H9 (cell line): Measurements from ENCODE around the gene CYP27B1. TPM values are rescaled to one million over a fixed set of nuclear protein-coding genes. Genes with fewer than 3 reads are reported as not detected.

Experiments used
- DNase-seq: peaks from one replicate; pipeline ENCODE4 v3.0.0-alpha.2; 2017
- H2AFZ ChIP-seq: one replicate; pipeline ENCODE4 v1.6.1; 2013; ENCODE audit warnings: mild to moderate bottlenecking, low read length, control low read depth, moderate library complexity
- H2AK5ac ChIP-seq: 2 replicates; pipeline ENCODE4 v1.6.1; 2013; ENCODE audit warnings: low read length, control low read depth, mixed read lengths; ENCODE audit not compliant: insufficient read length
- H2BK120ac ChIP-seq: one replicate; pipeline ENCODE4 v1.6.1; 2013; ENCODE audit warnings: low read depth, mild to moderate bottlenecking, low read length, control low read depth, inconsistent platforms; ENCODE audit not compliant: poor library complexity, severe bottlenecking
- H2BK12ac ChIP-seq: 2 replicates; pipeline ENCODE4 v1.6.1; 2013; ENCODE audit warnings: low read length, control low read depth, mixed read lengths, low read depth; ENCODE audit not compliant: insufficient read length
- H2BK15ac ChIP-seq: 2 replicates; pipeline ENCODE4 v1.6.1; 2013; ENCODE audit warnings: low read depth, low read length, control low read depth
- H2BK20ac ChIP-seq: one replicate; pipeline ENCODE4 v1.6.1; 2013; ENCODE audit warnings: low read depth, mild to moderate bottlenecking, low read length, control low read depth, inconsistent platforms; ENCODE audit not compliant: poor library complexity, severe bottlenecking
- H2BK5ac ChIP-seq: 2 replicates; pipeline ENCODE4 v1.6.1; 2013; ENCODE audit warnings: low read length, control low read depth, mixed read lengths; ENCODE audit not compliant: insufficient read length
- H3K14ac ChIP-seq: 2 replicates; pipeline ENCODE4 v1.6.1; 2013; ENCODE audit warnings: low read length, control low read depth; ENCODE audit not compliant: insufficient read depth
- H3K18ac ChIP-seq: 2 replicates; pipeline ENCODE4 v1.6.1; 2013; ENCODE audit warnings: low read depth, mild to moderate bottlenecking, mixed read lengths, low read length, control low read depth; ENCODE audit not compliant: insufficient read length
- H3K23ac ChIP-seq: 2 replicates; pipeline ENCODE4 v1.6.1; 2013; ENCODE audit warnings: low read length, control low read depth, mixed read lengths, low read depth; ENCODE audit not compliant: insufficient read length
- H3K23me2 ChIP-seq: 2 replicates; pipeline ENCODE4 v1.6.1; 2013; ENCODE audit warnings: low read depth, mild to moderate bottlenecking, mixed read lengths, low read length, control low read depth; ENCODE audit not compliant: insufficient read length, poor library complexity, severe bottlenecking
- H3K27ac ChIP-seq: 2 replicates; pipeline ENCODE4 v1.5.1; 2013; ENCODE audit warnings: low read length, control low read depth, mixed read lengths, low read depth; ENCODE audit not compliant: insufficient read length
- H3K27me3 ChIP-seq: 2 replicates; pipeline ENCODE4 v1.6.1; 2013; ENCODE audit warnings: low read length, control low read depth, inconsistent platforms; ENCODE audit not compliant: insufficient read depth
- H3K4ac ChIP-seq: 2 replicates; pipeline ENCODE4 v1.6.1; 2013; ENCODE audit warnings: low read depth, mild to moderate bottlenecking, control low read depth, inconsistent platforms, low read length, moderate library complexity
- H3K4me1 ChIP-seq: 2 replicates; pipeline ENCODE4 v1.6.1; 2013; ENCODE audit warnings: low read length, control low read depth, inconsistent platforms; ENCODE audit not compliant: insufficient read depth
- H3K4me2 ChIP-seq: 2 replicates; pipeline ENCODE4 v1.6.1; 2013; ENCODE audit warnings: low read length, control low read depth, mixed read lengths; ENCODE audit not compliant: insufficient read length, insufficient read depth
- H3K56ac ChIP-seq: 2 replicates; pipeline ENCODE4 v1.6.1; 2013; ENCODE audit warnings: low read depth, mild to moderate bottlenecking, mixed read lengths, low read length, control low read depth; ENCODE audit not compliant: insufficient read length
- H3K79me1 ChIP-seq: 2 replicates; pipeline ENCODE4 v1.6.1; 2013; ENCODE audit warnings: low read depth, mild to moderate bottlenecking, moderate library complexity, low read length, control low read depth, inconsistent platforms; ENCODE audit not compliant: insufficient read depth, poor library complexity, severe bottlenecking
- H3K79me2 ChIP-seq: 2 replicates; pipeline ENCODE4 v1.6.1; 2013; ENCODE audit warnings: low read length, control low read depth, inconsistent platforms; ENCODE audit not compliant: insufficient read depth
- H3K9ac ChIP-seq: 2 replicates; pipeline ENCODE4 v1.6.1; 2013; ENCODE audit warnings: low read length, control low read depth, mixed read lengths; ENCODE audit not compliant: insufficient read length; ENCODE audit errors: extremely low read depth
- H3K9me3 ChIP-seq: one replicate; pipeline ENCODE4 v1.6.1; 2013; ENCODE audit warnings: low read depth, low read length, inconsistent platforms; ENCODE audit not compliant: control insufficient read depth
- H3T11ph ChIP-seq: one replicate; pipeline ENCODE4 v1.6.1; 2013; ENCODE audit warnings: mild to moderate bottlenecking, low read length, control low read depth, inconsistent platforms
- H4K20me1 ChIP-seq: one replicate; pipeline ENCODE4 v1.6.1; 2013; ENCODE audit not compliant: control insufficient read depth, insufficient read length, insufficient read depth
- H4K5ac ChIP-seq: 2 replicates; pipeline ENCODE4 v1.6.1; 2013; ENCODE audit warnings: low read depth, mild to moderate bottlenecking, mixed read lengths, low read length, control low read depth; ENCODE audit not compliant: insufficient read length
- H4K8ac ChIP-seq: replicated peaks from 2 replicates; pipeline ENCODE4 v1.6.1; 2013; ENCODE audit warnings: low read length, control low read depth, mixed read lengths, low read depth; ENCODE audit not compliant: insufficient read length
- H4K91ac ChIP-seq: 2 replicates; pipeline ENCODE4 v1.6.1; 2013; ENCODE audit warnings: low read depth, mild to moderate bottlenecking, moderate library complexity, mixed read lengths, low read length, control low read depth; ENCODE audit not compliant: insufficient read length
- H3K27ac Mint-ChIP-seq, 3 experiments: 2 replicates in 2 of 3; 3 replicates in 1 of 3; pipeline ENCODE4 v1.8.0; 2020 to 2021; ENCODE audit warnings: mixed read lengths in 3 of 3, mild to moderate bottlenecking in 1 of 3, moderate library complexity in 1 of 3
- H3K27me3 Mint-ChIP-seq: 2 replicates; pipeline ENCODE4 v1.8.0; 2021; ENCODE audit warnings: low read depth, mild to moderate bottlenecking, moderate library complexity, mixed read lengths
- H3K36me3 Mint-ChIP-seq, 3 experiments: 2 replicates in 2 of 3; 3 replicates in 1 of 3; pipeline ENCODE4 v1.8.0; 2020 to 2021; ENCODE audit warnings: low read depth in 3 of 3, mixed read lengths in 3 of 3; ENCODE audit not compliant: insufficient read depth in 1 of 3
- H3K4me1 Mint-ChIP-seq, 2 experiments: 2 replicates each; pipeline ENCODE4 v1.8.0; 2020; ENCODE audit warnings: mixed read lengths in 2 of 2
- H3K4me3 Mint-ChIP-seq, 2 experiments: 2 replicates in 1 of 2; 3 replicates in 1 of 2; pipeline ENCODE4 v1.8.0; 2020 to 2021; ENCODE audit warnings: mild to moderate bottlenecking in 2 of 2, mixed read lengths in 2 of 2, moderate library complexity in 1 of 2
- H3K9me3 Mint-ChIP-seq, 2 experiments: 2 replicates in 1 of 2; 3 replicates in 1 of 2; pipeline ENCODE4 v1.8.0; 2020; ENCODE audit warnings: mild to moderate bottlenecking in 2 of 2, mixed read lengths in 2 of 2, moderate library complexity in 1 of 2
- CTCF ChIP-seq: fragments of 200-600 bp; sonication (generic); conservative IDR thresholded peaks from 3 replicates; pipeline ENCODE4 v1.8.0; 2021; ENCODE audit warnings: antibody characterized with exemption, mild to moderate bottlenecking
- WGBS: extraction: QIAGEN DNeasy Blood & Tissue Kit; methylation state at CpG from one replicate; pipeline ENCODE4 v1.1.7; 2013; ENCODE audit warnings: missing lambda C conversion rate, low lambda C conversion rate, mixed read lengths; ENCODE audit not compliant: insufficient read length; ENCODE audit errors: extremely low coverage; 5-methylcytosine and 5-hydroxymethylcytosine counted together
- total RNA-seq: library from RNA; stranded (reverse); gene quantifications from 2 replicates; pipeline ENCODE4 v1.2.1, GENCODE V29; 2021

The CYP27B1 gene
- total RNA-seq, 1 experiment from 2014 or later, result 6.1 TPM

GRCh38 chr12:57800965-57801364, 34.1 kb upstream of the CYP27B1 start:
- Histone ChIP-seq H3K9me3 (no peaks in the 10 kb centered on the region), H4K20me1 (no peaks in the 10 kb centered on the region), H3K9ac (no peak overlapping the region), H3K27me3 (no peaks in the 10 kb centered on the region), H2BK120ac (no peak overlapping the region), H2BK15ac (no peak overlapping the region), H3K4me2 (no peak overlapping the region), H3K18ac (no peak overlapping the region), H3K79me1 (no peaks in the 10 kb centered on the region), H2AK5ac (no peak overlapping the region), H3K4ac (no peak overlapping the region), H2BK5ac (no peak overlapping the region), H3K14ac (no peak overlapping the region), H3K56ac (no peak overlapping the region), H4K5ac (no peak overlapping the region), H2BK12ac (no peak overlapping the region), H3K79me2 (no peaks in the 10 kb centered on the region), H3K23me2 (no peaks in the 10 kb centered on the region), H4K8ac (no peak overlapping the region), H3K4me1 (no peaks in the 10 kb centered on the region; the same call in 1 of the 2 replicates), H4K91ac (no peak overlapping the region), H3K23ac (no peak overlapping the region), H2BK20ac (no peak overlapping the region), H3K27ac (no peak overlapping the region), H2AFZ (no peak overlapping the region), H3T11ph (no peak overlapping the region)
- peaks cover 11 to 19% (median 12%) of the 10 kb centered on the region in 3 experiments; a peak in 6 of 7 replicates for H3K36me3 Mint-ChIP-seq
- TF ChIP-seq CTCF, result no peak
- WGBS, result no CpG with 5 or more reads among the region's 3 CpGs
- H3K27ac Mint-ChIP-seq, result peak overlapping the region in 1 of 3 experiments; percentile 71; a peak in 1 of 7 replicates
- no peaks in the 10 kb centered on the region for H3K27me3 Mint-ChIP-seq
- no peaks in the 10 kb centered on the region for H3K9me3 Mint-ChIP-seq
- H3K4me1 Mint-ChIP-seq, result peaks cover 2 to 3% of the 10 kb centered on the region in 2 experiments; a peak in 3 of 4 replicates
- H3K4me3 Mint-ChIP-seq, result no peak overlapping the region
- DNase-seq, result no peak
